ENCODE data around the gene MAST4.

DNA sequence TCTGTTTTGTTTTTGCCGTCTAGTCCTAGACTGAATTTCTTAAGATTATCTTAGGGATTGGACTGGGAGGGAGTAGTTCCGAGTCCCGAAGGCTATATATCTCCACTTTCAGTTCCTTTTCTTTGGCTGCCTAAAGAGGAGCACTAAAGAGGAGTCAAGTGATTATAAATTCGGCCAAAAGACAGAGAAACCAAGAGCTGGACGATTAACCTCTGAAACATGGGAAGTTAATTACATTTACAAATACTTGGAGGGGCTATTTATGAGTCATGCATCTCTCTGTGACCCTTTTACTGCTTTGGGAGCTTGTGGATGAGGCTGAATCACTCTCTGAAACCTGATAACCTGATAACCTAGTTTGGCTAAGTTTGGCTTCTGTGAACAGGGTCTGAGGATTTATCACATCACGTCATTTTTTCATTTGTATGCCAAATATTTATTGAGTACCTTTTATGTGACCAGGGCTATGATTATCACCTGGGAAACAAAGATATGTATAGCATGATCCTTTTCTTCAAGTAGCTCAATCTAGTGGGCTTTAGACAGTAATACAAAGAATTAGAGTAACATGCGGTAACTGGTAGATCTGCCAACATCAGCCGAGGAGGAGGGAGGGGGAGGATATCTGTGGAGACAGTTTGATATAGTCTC, 419.5 kb downstream of the MAST4 start:
- TF ChIP-seq, protein P1, sequence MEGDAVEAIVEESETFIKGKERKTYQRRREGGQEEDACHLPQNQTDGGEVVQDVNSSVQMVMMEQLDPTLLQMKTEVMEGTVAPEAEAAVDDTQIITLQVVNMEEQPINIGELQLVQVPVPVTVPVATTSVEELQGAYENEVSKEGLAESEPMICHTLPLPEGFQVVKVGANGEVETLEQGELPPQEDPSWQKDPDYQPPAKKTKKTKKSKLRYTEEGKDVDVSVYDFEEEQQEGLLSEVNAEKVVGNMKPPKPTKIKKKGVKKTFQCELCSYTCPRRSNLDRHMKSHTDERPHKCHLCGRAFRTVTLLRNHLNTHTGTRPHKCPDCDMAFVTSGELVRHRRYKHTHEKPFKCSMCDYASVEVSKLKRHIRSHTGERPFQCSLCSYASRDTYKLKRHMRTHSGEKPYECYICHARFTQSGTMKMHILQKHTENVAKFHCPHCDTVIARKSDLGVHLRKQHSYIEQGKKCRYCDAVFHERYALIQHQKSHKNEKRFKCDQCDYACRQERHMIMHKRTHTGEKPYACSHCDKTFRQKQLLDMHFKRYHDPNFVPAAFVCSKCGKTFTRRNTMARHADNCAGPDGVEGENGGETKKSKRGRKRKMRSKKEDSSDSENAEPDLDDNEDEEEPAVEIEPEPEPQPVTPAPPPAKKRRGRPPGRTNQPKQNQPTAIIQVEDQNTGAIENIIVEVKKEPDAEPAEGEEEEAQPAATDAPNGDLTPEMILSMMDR (conservative IDR thresholded peaks at IDR 0.05; ENCODE audit: low read length) = no peak
- no peak for TF ChIP-seq EZH2phosphoT487 (IDR thresholded peaks at IDR 0.05; ENCODE audit: borderline replicate concordance, low read depth, low read length)
